ENCODE results near the gene AQP11. TPM values are rescaled to one million over a fixed set of nuclear protein-coding genes. Genes with fewer than 3 reads are reported as not detected.

The AQP11 gene
- total RNA-seq, 1 donor from 2014 or later: 2.4 TPM

DNA sequence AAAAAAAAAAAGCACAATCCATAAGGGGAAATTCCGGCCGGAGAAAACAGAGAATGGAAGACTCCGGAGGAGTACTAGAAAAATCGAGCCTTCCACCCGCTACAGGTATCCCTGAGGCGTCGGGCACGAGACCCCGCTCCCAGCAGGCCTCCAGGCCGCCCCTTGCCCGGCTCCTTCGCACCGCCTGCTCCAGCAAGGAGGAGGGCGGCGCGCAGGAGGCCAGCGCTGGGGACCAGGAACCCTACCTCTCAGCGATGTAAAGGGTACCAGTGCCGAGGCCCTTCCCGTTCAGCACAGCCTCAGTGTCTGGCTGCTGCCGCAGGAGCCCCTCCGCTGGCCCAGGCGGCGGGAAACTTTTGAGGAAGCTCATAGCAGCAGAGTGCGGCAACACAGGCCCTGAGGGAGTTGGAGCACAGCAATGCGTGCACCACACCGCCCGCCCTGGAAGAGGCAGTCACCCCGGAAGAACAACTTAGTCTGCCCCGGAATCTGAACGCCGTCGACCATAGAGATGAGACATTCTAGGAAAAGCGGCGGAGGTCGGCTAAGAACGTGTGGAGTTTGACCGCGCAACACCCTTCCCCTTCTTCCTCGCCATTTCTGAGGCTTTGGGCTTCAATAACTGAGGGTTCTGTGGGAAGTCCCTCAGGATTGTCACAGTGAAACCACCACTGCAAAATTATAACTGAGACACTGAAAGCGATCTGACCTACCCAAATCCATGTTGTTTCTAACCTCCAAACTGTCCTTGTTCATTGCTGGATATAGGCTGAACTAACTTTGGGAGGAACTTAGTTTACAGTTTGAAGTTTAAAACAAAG, 47.8 kb downstream of the AQP11 start, which contains the start of gene CLNS1A:
TSS of gene CLNS1A (minus strand) at position 450 of the 821 bp plus-strand sequence. CDS start at position 370, 80 bp downstream.
- Mint-ChIP-seq H3K27me3 (no peaks in the 10 kb centered on the region), H3K9me3 (no peaks in the 10 kb centered on the region), H3K4me1 (ENCODE audit: unreplicated experiment) (peaks cover 20% of the 10 kb centered on the region), H3K4me3 (peak within 1 kb of the TSS; percentile 96), H3K27ac (peak within 1 kb of the TSS; percentile 87), H3K36me3 (peaks cover 11% of the 10 kb centered on the region)
- TF ChIP-seq, protein P1, sequence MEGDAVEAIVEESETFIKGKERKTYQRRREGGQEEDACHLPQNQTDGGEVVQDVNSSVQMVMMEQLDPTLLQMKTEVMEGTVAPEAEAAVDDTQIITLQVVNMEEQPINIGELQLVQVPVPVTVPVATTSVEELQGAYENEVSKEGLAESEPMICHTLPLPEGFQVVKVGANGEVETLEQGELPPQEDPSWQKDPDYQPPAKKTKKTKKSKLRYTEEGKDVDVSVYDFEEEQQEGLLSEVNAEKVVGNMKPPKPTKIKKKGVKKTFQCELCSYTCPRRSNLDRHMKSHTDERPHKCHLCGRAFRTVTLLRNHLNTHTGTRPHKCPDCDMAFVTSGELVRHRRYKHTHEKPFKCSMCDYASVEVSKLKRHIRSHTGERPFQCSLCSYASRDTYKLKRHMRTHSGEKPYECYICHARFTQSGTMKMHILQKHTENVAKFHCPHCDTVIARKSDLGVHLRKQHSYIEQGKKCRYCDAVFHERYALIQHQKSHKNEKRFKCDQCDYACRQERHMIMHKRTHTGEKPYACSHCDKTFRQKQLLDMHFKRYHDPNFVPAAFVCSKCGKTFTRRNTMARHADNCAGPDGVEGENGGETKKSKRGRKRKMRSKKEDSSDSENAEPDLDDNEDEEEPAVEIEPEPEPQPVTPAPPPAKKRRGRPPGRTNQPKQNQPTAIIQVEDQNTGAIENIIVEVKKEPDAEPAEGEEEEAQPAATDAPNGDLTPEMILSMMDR (conservative IDR thresholded peaks at IDR 0.05): peak; percentile 13
- DNase-seq (ENCODE audit: extremely low spot score, unreplicated experiment): peak; percentile 82

DNA sequence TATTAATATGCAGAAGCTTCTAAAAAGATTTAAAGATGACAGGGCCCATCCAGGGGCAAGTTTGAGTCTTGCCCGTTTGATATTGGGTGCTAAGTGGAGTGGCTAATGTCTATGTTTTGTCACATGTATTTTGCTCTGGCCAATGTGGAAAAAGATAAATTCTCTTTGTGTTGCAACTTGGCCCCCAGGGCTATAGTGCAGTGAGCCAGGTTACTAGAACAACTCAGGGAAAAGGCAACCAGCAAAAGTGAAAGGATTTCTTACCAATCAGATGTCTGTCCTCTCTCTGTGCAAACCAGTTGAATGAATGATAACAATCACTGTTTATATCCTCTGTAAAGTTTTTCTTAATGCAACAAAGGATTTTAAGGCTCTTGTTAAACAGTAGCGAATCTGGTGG, 52.5 kb downstream of the AQP11 start:
- TF ChIP-seq, protein P1 (conservative IDR thresholded peaks at IDR 0.05): no peak
- Mint-ChIP-seq H3K27ac (peak overlapping the region; percentile 21), H3K4me1 (ENCODE audit: unreplicated experiment) (peaks cover 7% of the 10 kb centered on the region), H3K36me3 (no peaks in the 10 kb centered on the region), H3K4me3 (peak overlapping the region; percentile 5), H3K27me3 (peaks cover 3% of the 10 kb centered on the region), H3K9me3 (no peaks in the 10 kb centered on the region)
- DNase-seq (ENCODE audit: extremely low spot score, unreplicated experiment): no peak

DNA sequence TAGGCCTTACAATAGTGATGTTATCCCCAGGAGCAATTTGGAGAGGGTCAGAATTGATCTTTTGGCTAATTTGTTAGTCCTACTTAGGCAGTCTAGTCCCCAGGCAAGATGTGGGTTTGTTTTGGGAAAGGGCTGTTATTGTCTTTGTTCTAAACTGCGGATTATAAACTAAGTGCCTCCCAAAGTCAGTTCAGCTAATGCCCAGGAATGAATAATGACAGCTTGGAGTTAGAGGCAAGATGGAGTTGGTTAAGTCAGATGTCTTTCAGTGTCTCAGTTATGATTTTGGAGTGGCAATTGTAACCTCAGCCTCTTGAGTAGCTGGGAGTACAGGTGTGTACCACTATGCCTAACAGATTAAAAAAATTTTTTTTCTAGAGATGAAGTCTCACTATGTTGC, 55.1 kb downstream of the AQP11 start:
- Mint-ChIP-seq H3K27ac (no peak overlapping the region), H3K36me3 (no peaks in the 10 kb centered on the region), H3K9me3 (no peaks in the 10 kb centered on the region), H3K27me3 (peaks cover 4% of the 10 kb centered on the region), H3K4me3 (no peak overlapping the region), H3K4me1 (ENCODE audit: unreplicated experiment) (no peaks in the 10 kb centered on the region)
- TF ChIP-seq, protein P1 (conservative IDR thresholded peaks at IDR 0.05): no peak
- no peak for DNase-seq (ENCODE audit: extremely low spot score, unreplicated experiment)

DNA sequence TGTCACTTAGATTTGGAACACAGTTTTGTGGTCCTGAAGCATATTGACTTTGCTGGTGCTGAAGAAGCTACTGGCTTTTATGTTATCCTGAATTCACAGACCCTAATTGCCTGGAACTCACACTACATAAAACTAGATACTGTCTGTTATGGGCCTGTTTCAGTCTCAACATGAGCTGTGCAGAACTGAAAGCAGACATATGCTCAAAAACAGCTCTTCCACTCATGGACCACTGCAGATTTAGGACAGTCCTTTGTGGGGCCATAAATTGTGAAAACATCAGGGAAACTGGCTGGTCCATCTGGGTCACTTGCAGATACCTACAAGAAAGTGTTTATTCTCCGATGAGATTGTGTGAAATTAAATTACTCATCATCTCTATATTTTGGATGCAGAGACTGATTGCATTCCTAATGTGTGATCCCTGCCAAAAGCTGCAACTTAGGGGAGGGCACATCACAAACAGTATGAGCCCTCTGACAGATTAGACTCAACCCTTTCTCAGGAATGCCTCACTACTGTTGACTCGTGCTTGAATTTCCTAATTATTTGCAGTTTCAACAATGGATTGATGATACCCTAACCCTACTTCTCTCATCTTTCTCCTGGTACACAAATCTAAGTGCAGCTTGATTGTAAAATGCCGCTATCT, 58.0 kb downstream of the AQP11 start:
- H3K27ac Mint-ChIP-seq: no peak overlapping the region
- no peaks in the 10 kb centered on the region for H3K9me3 Mint-ChIP-seq
- no peak overlapping the region for H3K4me3 Mint-ChIP-seq
- no peaks in the 10 kb centered on the region for H3K36me3 Mint-ChIP-seq
- H3K27me3 Mint-ChIP-seq: peaks cover 6% of the 10 kb centered on the region
- no peaks in the 10 kb centered on the region for H3K4me1 Mint-ChIP-seq (ENCODE audit: unreplicated experiment)
- TF ChIP-seq, protein P1 (conservative IDR thresholded peaks at IDR 0.05): no peak
- DNase-seq (ENCODE audit: extremely low spot score, unreplicated experiment): no peak

DNA sequence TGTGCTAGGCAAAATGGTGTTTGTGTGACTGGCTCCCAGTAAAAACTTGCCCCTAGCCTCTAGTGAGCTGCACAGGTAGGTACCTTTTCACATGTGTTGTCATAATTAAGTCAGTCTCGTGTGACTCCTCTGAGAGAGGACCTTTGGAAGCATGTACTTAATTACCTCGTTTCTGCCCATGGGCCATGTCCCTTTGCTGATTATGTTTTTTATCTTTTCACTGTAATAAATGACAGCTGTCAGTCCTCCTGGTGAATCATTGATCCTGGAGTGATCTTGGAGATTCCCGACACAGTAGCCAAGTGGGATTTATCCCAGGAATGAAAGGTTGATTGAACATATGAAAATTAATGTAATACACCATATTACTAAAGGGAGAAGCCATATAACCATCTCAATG, 60.4 kb downstream of the AQP11 start:
- no peak overlapping the region for H3K27ac Mint-ChIP-seq
- TF ChIP-seq, protein P1 (conservative IDR thresholded peaks at IDR 0.05): no peak
- H3K9me3 Mint-ChIP-seq: no peaks in the 10 kb centered on the region
- DNase-seq (ENCODE audit: extremely low spot score, unreplicated experiment): no peak
- H3K4me3 Mint-ChIP-seq: no peak overlapping the region
- H3K27me3 Mint-ChIP-seq: peaks cover 6% of the 10 kb centered on the region
- no peaks in the 10 kb centered on the region for H3K36me3 Mint-ChIP-seq
- H3K4me1 Mint-ChIP-seq (ENCODE audit: unreplicated experiment): no peaks in the 10 kb centered on the region

Data from type B pancreatic cell (in vitro differentiated cells).